CD4-positive, alpha-beta T cell (primary cell): ENCODE measurements around the gene LRRC75B. TPM values are rescaled to one million over a fixed set of nuclear protein-coding genes. Genes with fewer than 3 reads are reported as not detected.

Source experiments
- ATAC-seq: fragments of 200-7000 bp; cut with Tn5 transposase; one replicate; pipeline ENCODE4 v1.10.0; 2022; ENCODE audit warnings: mild to moderate bottlenecking; ENCODE audit not compliant: poor library complexity
- CTCF ChIA-PET: fragments of 350-600 bp; sonication (Branson Sonifier 250); formaldehyde crosslinking; loops from one replicate; lab custom pipeline; 2021; ENCODE audit warnings: antibody characterized with exemption, inconsistent platforms; lab: Charles Lee
- POLR2A ChIA-PET: fragments of 350-600 bp; sonication (Branson Sonifier 250); formaldehyde crosslinking; loops from one replicate; lab custom pipeline; 2021; ENCODE audit warnings: antibody characterized with exemption, inconsistent platforms; lab: Charles Lee
- DNase-seq, 14 experiments: peaks; one replicate each; pipeline ENCODE4 v3.0.0-alpha.2; 2013 to 2020; ENCODE audit warnings: mixed read lengths in 2 of 14
- H3K27ac ChIP-seq, 2 donors: one replicate each; pipeline versions ENCODE4 v1.5.1 to v1.7.0; 2013; ENCODE audit warnings: low read length in 2 of 2, low read depth in 1 of 2, mild to moderate bottlenecking in 1 of 2
- H3K27me3 ChIP-seq, 2 experiments: 1 replicate in 1 of 2; 2 replicates in 1 of 2; pipeline versions ENCODE4 v1.6.1 to v1.7.0; 2013; ENCODE audit warnings: low read length in 2 of 2, control low read depth in 1 of 2, mild to moderate bottlenecking in 1 of 2, moderate library complexity in 1 of 2; ENCODE audit not compliant: insufficient read depth in 2 of 2, control insufficient read depth in 1 of 2
- H3K36me3 ChIP-seq: one replicate; pipeline ENCODE4 v1.6.1; 2013; ENCODE audit warnings: low read length, control low read depth; ENCODE audit not compliant: insufficient read depth
- H3K4me1 ChIP-seq: one replicate; pipeline ENCODE4 v1.6.1; 2013; ENCODE audit warnings: low read length, control low read depth; ENCODE audit not compliant: insufficient read depth
- H3K4me3 ChIP-seq: one replicate; pipeline ENCODE4 v1.5.1; 2013; ENCODE audit warnings: mild to moderate bottlenecking, low read length, moderate library complexity
- H3K9me3 ChIP-seq, 2 experiments: 1 replicate in 1 of 2; 2 replicates in 1 of 2; pipeline versions ENCODE4 v1.6.1 to v1.7.0; 2013; ENCODE audit warnings: low read length in 2 of 2, mild to moderate bottlenecking in 2 of 2, control low read depth in 1 of 2, moderate library complexity in 1 of 2; ENCODE audit not compliant: control insufficient read depth in 1 of 2, insufficient read depth in 1 of 2
- H3K27ac Mint-ChIP-seq: one replicate; pipeline ENCODE4 v1.8.0; 2020; ENCODE audit warnings: mixed read lengths
- H3K27me3 Mint-ChIP-seq: one replicate; pipeline ENCODE4 v1.8.0; 2021; ENCODE audit warnings: mixed read lengths
- H3K36me3 Mint-ChIP-seq: one replicate; pipeline ENCODE4 v1.8.0; 2021; ENCODE audit warnings: low read depth, mixed read lengths
- H3K4me1 Mint-ChIP-seq: one replicate; pipeline ENCODE4 v1.8.0; 2021; ENCODE audit warnings: low read depth, mixed read lengths
- H3K4me3 Mint-ChIP-seq: one replicate; pipeline ENCODE4 v1.8.0; 2020; ENCODE audit warnings: mild to moderate bottlenecking, mixed read lengths
- H3K9me3 Mint-ChIP-seq: one replicate; pipeline ENCODE4 v1.8.0; 2020; ENCODE audit warnings: mixed read lengths
- CTCF ChIP-seq: fragments of 200-600 bp; IDR thresholded peaks from one replicate; pipeline ENCODE4 v1.8.0; 2022; ENCODE audit warnings: antibody characterized with exemption, mild to moderate bottlenecking
- intact Hi-C, 2 experiments: fragments of 100-400 bp; cut with DNase I in 1 of 2; cut with micrococcal nuclease in 1 of 2; formaldehyde crosslinking; loops; one replicate each; pipeline versions ENCODE4 v1.15.1 to v1.9.0; 2023 to 2025; cut with DNase I, micrococcal nuclease
- total RNA-seq, 174 experiments: library from RNA in 2 of 174; stranded (reverse) in 2 of 174; gene quantifications; one replicate each; pipeline ENCODE4 v1.2.3 and lab custom pipeline; 2021 to 2026

The LRRC75B gene
- total RNA-seq, 2 experiments from 2014 or later = not detected

DNA sequence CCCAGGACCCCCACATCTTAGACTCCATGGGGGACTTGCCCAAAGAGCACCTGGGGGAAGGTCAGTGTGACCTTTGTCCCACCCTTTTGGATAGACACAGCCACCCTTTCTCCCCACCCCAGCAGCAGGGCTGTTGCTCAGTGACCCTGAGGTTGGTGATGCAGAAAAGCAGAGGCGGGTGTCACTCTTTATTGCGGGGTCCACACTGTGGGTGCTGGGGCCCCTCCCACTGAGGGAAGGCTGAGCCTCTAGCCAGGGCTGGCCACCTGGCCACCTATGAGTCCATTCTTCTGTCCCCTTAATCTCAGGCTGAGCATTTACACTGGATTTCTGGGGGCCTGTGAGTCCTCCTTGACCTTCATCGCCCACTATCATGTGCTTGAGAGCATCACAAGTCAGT, 7.4 kb downstream of the LRRC75B start:
- no peaks in the 10 kb centered on the region for H3K9me3 Mint-ChIP-seq
- H3K27me3 Mint-ChIP-seq = no peaks in the 10 kb centered on the region
- DNase-seq = no peak
- no peak overlapping the region for H3K4me3 ChIP-seq
- H3K9me3 ChIP-seq = no peaks in the 10 kb centered on the region
- H3K4me1 ChIP-seq = no peaks in the 10 kb centered on the region
- no peaks in the 10 kb centered on the region for H3K27me3 ChIP-seq
- ChIA-PET POLR2A (interaction anchor here (0.6 kb wide), 1 partner anchor 12 kb away, joined by 3 read pairs; no protein-coding TSS in a partner anchor), CTCF (no interaction called here)
- intact Hi-C loops = no loop called here
- ATAC-seq = no peak
- no peak for TF ChIP-seq CTCF
- H3K36me3 ChIP-seq = no peaks in the 10 kb centered on the region
- H3K4me3 Mint-ChIP-seq = no peak overlapping the region
- H3K27ac Mint-ChIP-seq = no peak overlapping the region
- H3K36me3 Mint-ChIP-seq = no peaks in the 10 kb centered on the region
- no peaks in the 10 kb centered on the region for H3K4me1 Mint-ChIP-seq
- no peak overlapping the region for H3K27ac ChIP-seq

DNA sequence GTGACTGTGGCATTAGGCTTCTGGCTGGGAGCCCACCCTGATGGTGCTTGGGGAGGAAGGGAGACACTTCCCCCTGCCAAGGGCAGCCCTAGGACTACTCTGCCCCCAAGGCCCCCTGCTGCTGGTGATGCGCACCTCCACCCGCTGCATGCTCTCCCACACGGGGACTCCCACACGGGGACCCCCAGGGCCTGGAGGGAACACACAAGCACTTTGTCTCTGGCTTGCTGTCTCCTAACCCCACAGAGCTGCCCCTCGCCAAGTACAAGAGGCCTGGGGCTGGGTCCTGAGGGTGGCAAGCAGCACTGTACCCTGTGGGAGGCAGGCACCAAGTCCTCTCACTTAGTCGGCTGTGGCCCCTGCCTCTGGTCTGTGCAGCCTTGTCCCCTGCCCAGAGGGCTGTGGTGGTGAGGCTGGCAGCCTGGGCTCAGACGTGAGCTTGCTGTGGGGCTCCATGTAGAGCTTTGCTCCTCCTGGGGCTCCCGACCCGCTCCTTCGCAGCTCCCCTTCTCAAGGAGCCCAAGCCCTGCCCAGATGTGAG, 7.9 kb downstream of the LRRC75B start:
- no peak for DNase-seq
- ATAC-seq = no peak
- H3K27ac Mint-ChIP-seq = no peak overlapping the region
- no peaks in the 10 kb centered on the region for H3K27me3 Mint-ChIP-seq
- Histone ChIP-seq H3K4me1 (no peaks in the 10 kb centered on the region), H3K4me3 (no peak overlapping the region), H3K27ac (no peak overlapping the region), H3K9me3 (no peaks in the 10 kb centered on the region), H3K36me3 (no peaks in the 10 kb centered on the region), H3K27me3 (no peaks in the 10 kb centered on the region)
- H3K9me3 Mint-ChIP-seq = no peaks in the 10 kb centered on the region
- no peak overlapping the region for H3K4me3 Mint-ChIP-seq
- no peaks in the 10 kb centered on the region for H3K36me3 Mint-ChIP-seq
- H3K4me1 Mint-ChIP-seq = no peaks in the 10 kb centered on the region
- POLR2A ChIA-PET = interaction anchor here (0.6 kb wide), 1 partner anchor 11 kb away, joined by 3 read pairs; no protein-coding TSS in a partner anchor
- CTCF ChIA-PET = no interaction called here
- TF ChIP-seq CTCF = no peak
- intact Hi-C loops = no loop called here

GRCh38 chr22:24584166-24584790, 8.6 kb downstream of the LRRC75B start:
- DNase-seq (no peak), ATAC-seq (no peak)
- Mint-ChIP-seq H3K9me3 (no peaks in the 10 kb centered on the region), H3K4me1 (no peaks in the 10 kb centered on the region), H3K36me3 (no peaks in the 10 kb centered on the region), H3K4me3 (no peak overlapping the region), H3K27me3 (no peaks in the 10 kb centered on the region), H3K27ac (no peak overlapping the region)
- no peaks in the 10 kb centered on the region for H3K9me3 ChIP-seq
- no peak overlapping the region for H3K27ac ChIP-seq
- POLR2A ChIA-PET = no interaction called here
- H3K4me1 ChIP-seq = no peaks in the 10 kb centered on the region
- no peak overlapping the region for H3K4me3 ChIP-seq
- H3K27me3 ChIP-seq = no peaks in the 10 kb centered on the region
- CTCF ChIA-PET = no interaction called here
- no peak for TF ChIP-seq CTCF
- no peaks in the 10 kb centered on the region for H3K36me3 ChIP-seq
- intact Hi-C loops = no loop called here
